MCF 10A (cell line): ENCODE results near the gene ANO3. TPM values are rescaled to one million over a fixed set of nuclear protein-coding genes. Genes with fewer than 3 reads are reported as not detected.
"Not testable (repeated sequence)": the region's sequence is repeated elsewhere in the genome, so short reads cannot be mapped to it uniquely, and the experiment has no call there.

ENCODE experiments used
- BruUV-seq: library from RNA; stranded (reverse); fragments of 400-500 nt; replicated peaks from 2 replicates; lab custom pipeline; 2021; lab: Mats Ljungman, UMichigan
- CTCF ChIA-PET: fragments of 300-600 bp; sonication (Branson Sonifier 250); formaldehyde crosslinking; extraction: SDS; loops from one replicate; lab custom pipeline; 2021; ENCODE audit warnings: antibody characterized with exemption, inconsistent platforms; lab: Yijun Ruan, JAX
- POLR2A ChIA-PET: fragments of 300-600, 350-650 bp; sonication (Branson Sonifier 250); formaldehyde crosslinking; extraction: SDS; loops from one replicate; lab custom pipeline; 2020; ENCODE audit warnings: antibody characterized with exemption, inconsistent platforms; lab: Yijun Ruan, JAX
- DNase-seq: peaks from one replicate; pipeline ENCODE4 v3.0.0-alpha.2; 2018; ENCODE audit not compliant: unreplicated experiment
- H3K27ac Mint-ChIP-seq: one replicate; pipeline ENCODE4 v1.8.0; 2022; ENCODE audit warnings: mild to moderate bottlenecking, low read depth, mixed read lengths; ENCODE audit not compliant: unreplicated experiment
- H3K27me3 Mint-ChIP-seq: one replicate; pipeline ENCODE4 v1.8.0; 2022; ENCODE audit warnings: mixed read lengths; ENCODE audit not compliant: insufficient read depth, unreplicated experiment
- H3K36me3 Mint-ChIP-seq: one replicate; pipeline ENCODE4 v1.8.0; 2022; ENCODE audit warnings: mild to moderate bottlenecking, moderate library complexity, mixed read lengths; ENCODE audit not compliant: insufficient read depth, unreplicated experiment
- H3K4me1 Mint-ChIP-seq: one replicate; pipeline ENCODE4 v1.8.0; 2022; ENCODE audit warnings: mixed read lengths; ENCODE audit not compliant: insufficient read depth, unreplicated experiment
- H3K4me3 Mint-ChIP-seq: one replicate; pipeline ENCODE4 v1.8.0; 2022; ENCODE audit warnings: mild to moderate bottlenecking, moderate library complexity, mixed read lengths; ENCODE audit not compliant: unreplicated experiment
- H3K9me3 Mint-ChIP-seq: one replicate; pipeline ENCODE4 v1.8.0; 2022; ENCODE audit warnings: mixed read lengths; ENCODE audit not compliant: unreplicated experiment
- CTCF ChIP-seq: fragments of 200-600 bp; IDR thresholded peaks from one replicate; pipeline ENCODE4 v1.8.0; 2022; ENCODE audit warnings: antibody characterized with exemption, mild to moderate bottlenecking; ENCODE audit not compliant: unreplicated experiment
- intact Hi-C: fragments of 100-400 bp; cut with micrococcal nuclease; formaldehyde crosslinking; loops from 2 replicates; pipeline ENCODE4 v1.14.1; 2022
- total RNA-seq: library from RNA; stranded (reverse); gene quantifications from 2 replicates; pipeline ENCODE4 v1.2.3, GENCODE V29; 2022

The ANO3 gene
- total RNA-seq, 1 experiment from 2014 or later = not detected

- BruUV-seq = no TSS peak
- Mint-ChIP-seq H3K4me1 (no peaks in the 10 kb centered on the region), H3K9me3 (no peaks in the 10 kb centered on the region), H3K27ac (no peak overlapping the region), H3K27me3 (no peaks in the 10 kb centered on the region), H3K4me3 (no peak overlapping the region), H3K36me3 (no peaks in the 10 kb centered on the region)
- no peak for DNase-seq
- no peak for TF ChIP-seq CTCF
- POLR2A ChIA-PET = no interaction called here
- CTCF ChIA-PET = no interaction called here
- intact Hi-C loops = no loop called here
Measured at GRCh38 chr11:26593691-26594090, 261.8 kb downstream of the ANO3 start.

- H3K36me3 Mint-ChIP-seq, BruUV-seq, H3K4me3 Mint-ChIP-seq, H3K9me3 Mint-ChIP-seq, H3K27me3 Mint-ChIP-seq, H3K4me1 Mint-ChIP-seq, intact Hi-C loops, DNase-seq, H3K27ac Mint-ChIP-seq: not testable (repeated sequence)
- ChIA-PET POLR2A (interaction anchor here (0.7 to 0.9 kb wide), 2 partner anchors 13 to 46 kb away, joined by 3 read pairs; no protein-coding TSS in a partner anchor), CTCF (interaction anchor here (0.7 to 1.0 kb wide), 2 partner anchors 20 to 299 kb away, joined by 3 read pairs; no protein-coding TSS in a partner anchor)
Measured at GRCh38 chr11:26595207-26595865, 263.4 kb downstream of the ANO3 start.

- intact Hi-C loops, H3K27ac Mint-ChIP-seq, H3K4me3 Mint-ChIP-seq, H3K4me1 Mint-ChIP-seq, POLR2A ChIA-PET, H3K9me3 Mint-ChIP-seq, DNase-seq, BruUV-seq, H3K36me3 Mint-ChIP-seq, H3K27me3 Mint-ChIP-seq: not testable (repeated sequence)
- CTCF ChIA-PET = interaction anchor here (0.6 to 1.5 kb wide), 3 partner anchors 18 to 889 kb away, joined by 3 read pairs; no protein-coding TSS in a partner anchor
Measured at GRCh38 chr11:26597049-26597689, 265.2 kb downstream of the ANO3 start.

GRCh38 chr11:26597899-26598298 is 266.0 kb downstream of the ANO3 start:
- no peak for DNase-seq
- Mint-ChIP-seq H3K4me3 (no peak overlapping the region), H3K27ac (no peak overlapping the region), H3K36me3 (no peaks in the 10 kb centered on the region), H3K4me1 (peaks cover 6% of the 10 kb centered on the region), H3K27me3 (no peaks in the 10 kb centered on the region), H3K9me3 (peaks cover 6% of the 10 kb centered on the region)
- intact Hi-C loops = no loop called here
- no TSS peak for BruUV-seq
- POLR2A ChIA-PET = no interaction called here
- no peak for TF ChIP-seq CTCF
- CTCF ChIA-PET = no interaction called here

GRCh38 chr11:26599425-26599824 is 267.5 kb downstream of the ANO3 start:
- no peak for TF ChIP-seq CTCF
- intact Hi-C loops = no loop called here
- peaks cover 6% of the 10 kb centered on the region for H3K4me1 Mint-ChIP-seq
- H3K36me3 Mint-ChIP-seq = no peaks in the 10 kb centered on the region
- peak; percentile 35 for DNase-seq
- H3K27me3 Mint-ChIP-seq = no peaks in the 10 kb centered on the region
- ChIA-PET POLR2A (no interaction called here), CTCF (no interaction called here)
- peak overlapping the region; percentile 10 for H3K27ac Mint-ChIP-seq
- H3K9me3 Mint-ChIP-seq = peaks cover 14% of the 10 kb centered on the region
- no peak overlapping the region for H3K4me3 Mint-ChIP-seq
- no TSS peak for BruUV-seq
